Stimulated activated CD8-positive, alpha-beta memory T cell treated with anti-CD3 and anti-CD28 coated beads, Interleukin-15, amount 100 ng/mL, for 48 hours (primary cell): Measurements from ENCODE around the gene CELA1.
"Not testable (repeated sequence)": the region's sequence is repeated elsewhere in the genome, so short reads cannot be mapped to it uniquely, and the experiment has no call there.

Experiments used
- DNase-seq, 2 donors: peaks; one replicate each; pipeline ENCODE4 v3.0.0-alpha.2; 2020; ENCODE audit warnings: low read depth in 2 of 2

Gene CELA1

GRCh38 chr12:51343201-51343600 is 3.3 kb downstream of the CELA1 start:
- no peak for DNase-seq

DNA sequence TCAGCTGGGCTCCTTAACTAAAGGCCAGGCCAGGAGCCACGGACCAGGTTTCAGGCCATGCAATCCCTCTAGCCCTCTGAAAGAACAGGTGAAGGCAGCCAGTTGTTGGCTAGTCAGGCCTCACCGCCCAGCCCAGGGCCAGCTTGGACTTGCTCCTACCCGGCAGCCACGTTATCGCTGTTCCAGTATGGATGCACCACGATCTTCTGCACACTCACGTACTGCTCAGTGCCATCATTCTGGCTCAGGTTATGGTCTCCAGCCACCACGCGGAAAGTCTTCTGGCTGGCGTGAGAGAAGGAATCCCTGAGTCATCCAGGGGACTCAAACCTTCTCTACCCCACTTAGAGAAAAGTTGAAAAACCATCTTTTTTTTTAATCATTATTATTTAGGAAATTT is 4.1 kb downstream of the CELA1 start:
- DNase-seq: no peak

DNA sequence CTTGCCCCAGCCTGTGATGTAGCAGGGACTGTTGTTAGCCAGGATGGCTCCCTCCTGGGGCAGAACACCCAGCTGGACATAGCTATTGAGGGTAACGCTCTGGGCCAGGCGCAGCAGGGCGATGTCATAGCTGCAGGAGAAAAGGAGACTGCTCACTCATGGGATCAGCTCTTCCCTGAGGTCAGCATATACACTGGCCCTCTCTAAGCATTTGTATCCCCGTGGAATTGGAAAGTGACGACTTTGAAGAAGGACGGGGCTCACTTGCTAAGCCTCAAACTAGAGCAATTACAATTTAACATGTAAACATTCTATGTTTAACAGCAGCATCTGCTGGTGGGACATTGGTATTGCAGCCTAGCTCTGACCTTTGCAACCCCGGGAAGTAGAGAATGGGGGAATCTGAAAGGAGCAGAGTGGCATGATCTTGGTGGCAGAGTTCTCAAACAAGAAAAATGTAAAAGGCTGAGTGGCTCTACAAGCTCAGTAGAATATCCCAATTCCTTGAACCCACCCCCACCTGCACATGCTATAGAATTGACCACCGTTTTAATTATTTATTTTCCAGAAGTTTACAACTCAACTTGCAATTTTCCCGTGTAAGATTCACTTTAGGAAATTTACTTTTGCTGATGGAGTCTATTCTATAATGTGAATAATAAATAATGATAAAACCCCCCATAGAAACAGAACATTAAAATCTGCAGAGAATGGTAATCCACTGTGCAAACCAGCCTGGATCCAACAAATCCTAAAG is 5.0 kb downstream of the CELA1 start:
- DNase-seq: peak in 1 of 2 donors; percentile 36

- DNase-seq: no peak
Measured at GRCh38 chr12:51339750-51340149, 6.7 kb downstream of the CELA1 start.

DNA sequence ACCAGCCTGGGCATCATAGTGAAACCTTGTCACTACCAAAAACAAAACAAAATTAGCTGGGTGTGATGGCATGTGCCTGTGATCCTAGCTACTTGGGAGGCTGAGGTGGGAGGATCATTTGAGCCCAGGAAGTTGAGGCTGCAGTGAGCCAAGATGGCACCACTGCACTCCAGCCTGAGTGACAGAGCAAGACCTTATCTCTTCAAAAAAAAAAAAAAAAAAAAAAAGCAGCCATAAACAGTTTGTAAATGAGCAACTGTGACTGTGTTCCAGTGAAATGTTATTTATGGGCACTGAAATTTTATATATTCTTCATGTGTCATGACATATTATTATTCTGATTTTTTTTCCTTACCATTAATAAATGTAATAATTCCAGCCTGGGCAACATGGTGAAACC is 9.1 kb downstream of the CELA1 start:
- DNase-seq: not testable (repeated sequence)

DNA sequence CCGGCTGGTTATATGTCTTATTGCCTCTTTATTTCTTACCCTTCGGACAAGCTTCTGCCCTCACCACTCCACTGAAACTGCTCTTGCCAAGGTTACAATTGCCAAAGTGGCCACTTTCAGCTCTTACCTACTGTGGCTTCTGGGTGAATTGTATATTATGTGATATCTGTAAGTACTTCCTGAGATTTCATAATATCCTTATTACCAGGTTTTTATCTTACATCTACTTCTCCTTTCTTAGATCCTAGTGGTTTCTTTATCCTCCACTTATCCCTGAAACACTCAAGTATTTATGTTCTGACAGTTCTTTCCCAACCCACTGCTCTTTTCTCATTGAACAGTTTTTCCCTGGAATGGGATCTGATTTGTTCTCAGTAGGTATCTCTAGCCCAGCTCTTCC is 10.5 kb downstream of the CELA1 start:
- DNase-seq: no peak

DNA sequence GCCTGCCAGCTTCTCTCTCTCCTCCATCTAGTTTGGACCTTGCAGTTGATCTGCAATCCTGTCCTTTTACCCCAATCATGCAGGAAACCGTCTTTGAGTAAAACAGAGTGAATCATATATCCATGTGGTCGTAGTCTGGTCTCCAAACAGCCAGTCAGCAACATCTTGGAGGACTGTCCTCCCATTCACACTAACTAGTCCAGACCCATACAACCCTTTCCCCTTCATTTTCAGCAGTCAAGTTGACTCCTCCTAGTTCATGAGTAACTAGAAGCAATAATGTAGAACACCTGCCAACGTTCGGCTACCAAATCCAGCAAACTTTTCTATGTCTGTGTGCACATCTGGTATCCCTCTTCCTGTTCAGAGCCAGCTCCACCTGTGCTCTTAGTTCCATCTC is 11.7 kb downstream of the CELA1 start:
- DNase-seq: no peak

DNA sequence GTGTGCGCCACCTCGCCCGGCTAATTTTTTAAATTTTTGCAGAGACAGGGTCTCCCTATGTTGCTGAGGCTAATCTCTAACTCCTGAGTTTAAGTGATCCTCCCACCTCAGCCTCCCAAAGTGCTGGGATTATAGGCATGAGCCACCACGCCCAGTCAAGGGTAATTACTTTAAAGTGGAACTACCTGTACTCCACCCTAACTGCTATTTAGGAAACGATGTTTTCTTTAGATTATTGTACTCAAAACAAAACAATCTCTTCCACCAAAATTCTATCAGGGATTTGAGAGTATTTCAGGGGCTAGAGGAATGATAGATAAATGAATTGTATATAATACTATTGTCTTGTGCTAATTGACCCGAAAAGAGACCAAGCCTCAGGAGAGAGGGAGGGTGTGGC is 12.9 kb downstream of the CELA1 start:
- no peak for DNase-seq

DNA sequence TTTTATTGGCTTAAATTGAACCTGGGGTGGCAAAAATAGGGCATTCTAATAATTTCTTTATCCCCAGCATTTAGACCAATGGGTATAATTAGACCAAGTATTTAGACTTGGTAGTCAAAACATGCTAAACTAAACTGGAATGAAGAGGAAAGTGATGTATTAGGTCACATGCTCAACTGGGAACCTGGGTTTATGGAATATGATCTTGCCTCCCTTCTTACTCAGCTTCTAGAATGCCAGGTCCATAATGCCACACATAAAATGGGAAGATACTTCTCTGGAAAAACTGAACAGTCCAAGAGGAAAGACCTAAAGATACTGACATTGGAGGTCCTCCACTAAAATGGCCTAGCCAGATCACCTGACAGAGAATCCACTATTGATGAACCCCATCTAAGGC is 16.3 kb downstream of the CELA1 start:
- DNase-seq: no peak

GRCh38 chr12:51329742-51330141 is 16.7 kb downstream of the CELA1 start:
- no peak for DNase-seq

GRCh38 chr12:51328587-51328986 is 17.9 kb downstream of the CELA1 start:
- DNase-seq: no peak

DNA sequence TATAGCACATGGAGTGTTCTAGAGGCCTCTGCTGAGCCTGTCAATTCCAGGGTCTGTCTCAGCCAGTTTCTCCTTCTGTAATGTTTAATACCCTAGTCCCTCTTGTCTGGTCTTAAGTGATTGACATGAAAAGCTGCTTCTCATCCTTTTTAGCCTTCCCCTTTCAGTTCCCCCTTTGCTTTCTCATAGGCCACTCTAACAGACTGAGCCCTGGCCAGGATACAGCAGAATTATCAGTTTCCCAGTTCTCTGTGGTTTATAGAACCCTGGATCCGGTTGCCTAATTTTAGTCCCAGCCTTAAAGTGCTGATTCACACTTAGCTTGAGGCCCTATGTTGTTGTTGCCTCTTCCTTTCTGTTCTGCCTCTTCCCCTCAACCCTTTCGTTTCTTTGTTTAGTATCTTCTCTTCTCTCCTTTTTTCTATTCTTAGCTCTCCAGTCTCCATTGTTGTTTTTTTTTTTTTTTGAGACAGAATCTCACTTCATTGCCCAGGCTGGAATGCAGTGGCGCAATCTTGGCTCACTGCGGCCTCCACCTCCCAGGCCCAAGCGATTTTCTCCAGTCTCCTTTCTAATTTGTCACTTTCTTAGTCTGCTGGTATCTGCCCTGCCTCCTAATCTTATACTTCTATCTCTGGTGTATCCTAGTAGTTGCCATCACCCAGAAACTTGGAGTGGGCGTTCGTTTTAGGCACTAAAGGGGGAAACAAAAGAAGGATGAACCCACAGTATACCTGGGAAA is 19.6 kb downstream of the CELA1 start:
- DNase-seq: no peak

GRCh38 chr12:51324953-51325352 is 21.5 kb downstream of the CELA1 start:
- no peak for DNase-seq

DNA sequence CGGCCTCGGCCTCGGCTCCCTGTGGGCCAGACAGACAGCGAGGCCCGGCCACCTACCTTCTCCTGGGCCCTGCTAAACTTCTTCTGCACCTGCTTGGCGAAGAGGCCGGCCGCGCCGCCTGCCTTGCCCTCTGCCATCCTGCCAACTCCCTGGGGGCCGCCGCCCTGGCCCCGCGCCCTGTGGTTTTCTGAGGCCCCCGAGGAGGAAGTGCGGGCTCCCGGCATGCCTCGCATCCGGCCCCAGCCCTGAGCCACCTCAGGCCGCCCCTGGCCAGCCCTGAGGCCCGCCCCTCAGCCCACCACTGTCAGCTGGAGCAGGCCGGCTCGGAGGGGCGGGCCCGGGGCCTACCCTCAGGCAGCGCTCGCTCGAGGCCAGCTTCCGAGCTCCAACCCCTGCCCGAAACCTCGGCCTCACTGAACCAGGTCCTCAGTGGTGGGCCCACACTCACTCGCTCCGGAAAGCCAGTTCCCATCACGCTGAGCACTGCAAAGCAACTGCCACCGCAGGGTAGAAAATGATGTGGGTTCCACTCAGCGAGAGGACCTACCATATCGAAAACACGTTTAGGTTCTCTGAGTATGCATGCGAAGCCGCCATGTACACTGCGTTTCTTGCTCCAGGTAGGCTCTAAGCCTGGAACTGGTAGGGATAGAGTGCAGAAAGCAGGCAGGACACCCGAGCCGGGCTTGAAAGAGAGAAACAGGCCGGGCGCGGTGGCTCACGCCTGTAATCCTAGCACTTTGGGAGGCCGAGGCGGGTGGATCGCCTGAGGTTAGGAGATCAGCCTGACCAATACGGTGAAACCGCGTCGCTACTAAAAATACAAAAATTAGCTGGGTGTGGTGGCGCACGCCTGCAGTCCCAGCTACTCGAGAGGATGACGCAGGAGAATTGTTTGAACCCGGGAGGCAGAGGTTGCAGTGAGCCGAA is 22.2 kb downstream of the CELA1 start, which contains the start of gene BIN2:
Gene BIN2 (minus strand): TSS at position 209 of the 930 bp plus-strand sequence. CDS start 72 bp downstream, at position 137.
- peak; percentile 75 for DNase-seq

DNA sequence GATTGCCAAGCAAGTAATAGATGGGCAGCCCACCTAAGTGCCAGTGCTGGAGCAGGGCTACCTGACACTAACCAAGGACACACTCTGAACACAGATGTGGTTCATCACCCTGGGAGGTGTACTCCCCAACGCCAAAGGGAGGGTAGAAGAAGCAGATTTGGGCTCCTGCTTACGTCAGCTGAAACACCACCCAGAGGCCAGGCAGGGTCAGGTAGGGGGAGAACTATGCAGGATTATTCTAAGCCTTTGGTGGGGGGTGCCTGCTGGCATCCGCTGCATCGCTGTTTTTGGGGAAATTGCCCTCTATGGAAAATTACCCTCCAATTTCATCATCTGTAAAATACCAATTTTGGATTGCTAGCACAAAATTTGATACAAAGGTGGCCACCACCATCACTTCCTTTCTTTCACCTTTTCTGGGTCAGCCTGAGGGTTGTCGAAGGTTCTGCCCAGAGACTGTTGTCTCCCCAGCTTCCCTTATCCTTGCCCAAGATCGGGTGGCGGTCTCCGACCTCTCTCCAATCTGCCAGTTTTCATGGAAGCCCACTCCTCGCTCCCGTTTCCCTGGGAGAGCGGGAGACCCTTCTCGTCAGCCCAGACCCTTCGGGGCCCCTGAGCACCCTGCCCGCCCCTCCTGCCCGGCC is 23.0 kb downstream of the CELA1 start:
- peak in 1 of 2 donors; percentile 34 for DNase-seq

GRCh38 chr12:51322452-51322851 is 24.0 kb downstream of the CELA1 start:
- DNase-seq: peak in 1 of 2 donors; percentile 44

- no peak for DNase-seq
Measured at GRCh38 chr12:51321882-51322281, 24.6 kb downstream of the CELA1 start.

GRCh38 chr12:51320695-51321320 is 25.7 kb downstream of the CELA1 start:
- no peak for DNase-seq

GRCh38 chr12:51320311-51320694 is 26.2 kb downstream of the CELA1 start:
- DNase-seq: no peak

DNA sequence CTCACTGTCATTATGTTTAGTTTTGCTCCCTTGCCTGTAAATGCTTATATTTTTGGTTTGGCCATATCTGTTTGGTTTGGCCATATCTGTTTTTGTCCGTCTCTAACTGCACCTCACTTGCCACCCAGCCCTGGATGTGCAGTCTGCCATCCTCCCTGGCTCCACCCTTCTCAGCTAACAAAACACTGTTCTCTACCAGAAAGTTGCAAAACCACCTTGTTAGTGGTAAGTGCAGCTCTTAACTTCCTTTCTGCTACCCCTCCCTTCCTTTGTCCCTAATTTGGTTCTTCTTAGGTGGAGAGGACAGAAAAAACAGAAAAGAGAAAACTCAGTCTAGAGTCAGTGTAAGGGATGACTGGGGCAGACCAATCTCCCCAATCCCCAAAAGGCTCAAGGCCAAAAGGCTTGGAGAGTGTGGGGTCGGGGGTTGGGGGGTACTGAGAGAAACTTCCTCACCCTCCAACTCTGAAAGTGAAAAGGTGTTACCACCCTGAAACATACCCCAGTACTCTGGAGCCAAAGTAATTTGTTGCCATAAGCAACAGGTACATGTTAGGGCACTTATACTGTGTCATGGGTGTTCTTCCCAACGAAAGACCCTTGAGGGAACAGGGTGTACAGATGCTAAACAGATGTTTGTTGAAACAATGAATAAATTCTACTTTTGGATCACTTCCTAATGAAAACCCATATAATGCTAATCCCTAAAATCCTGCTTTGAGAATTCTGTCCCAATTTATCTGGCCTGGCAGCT is 27.5 kb downstream of the CELA1 start:
- no peak for DNase-seq
